Head of caudate nucleus (tissue), 42 donors: ENCODE data around the gene STIL.
"Not testable (repeated sequence)": the region's sequence is repeated elsewhere in the genome, so short reads cannot be mapped to it uniquely, and the experiment has no call there.

Experiments used
- DNase-seq, 42 donors: peaks; one replicate each; pipeline versions ENCODE4 v3.0.0 to v3.0.0-alpha.2; 2020 to 2021; ENCODE audit warnings: mixed read lengths in 7 of 42
- intact Hi-C: fragments of 100-400 bp; cut with DNase I; formaldehyde crosslinking; loops from one replicate; pipeline ENCODE4 v1.15.0; 2022

Gene STIL

DNA sequence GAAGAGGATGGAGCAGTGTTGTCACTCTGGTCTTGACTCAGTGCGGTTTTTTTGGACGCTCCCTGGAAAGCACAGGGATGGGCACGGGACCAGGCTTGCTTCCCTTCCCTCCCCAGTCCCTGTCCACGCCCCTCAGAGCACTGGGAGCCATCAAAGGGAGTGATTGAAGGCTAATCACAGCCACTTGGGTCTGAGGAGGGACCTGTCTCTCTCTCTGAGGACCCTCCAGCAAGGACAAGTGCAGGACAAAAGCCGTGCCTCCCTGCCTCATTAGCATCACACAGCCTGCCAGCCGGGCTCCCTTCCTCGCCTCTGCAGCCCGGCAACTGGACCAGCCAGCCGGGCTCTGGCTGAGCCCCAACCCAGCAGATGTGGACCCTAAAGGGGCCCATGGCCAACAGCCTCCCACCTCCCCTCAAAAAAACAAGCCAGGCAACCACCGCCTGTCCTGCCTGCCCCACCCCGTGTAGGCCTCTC is 105.5 kb downstream of the STIL start:
- intact Hi-C loops: no loop called here
- no peak for DNase-seq

DNA sequence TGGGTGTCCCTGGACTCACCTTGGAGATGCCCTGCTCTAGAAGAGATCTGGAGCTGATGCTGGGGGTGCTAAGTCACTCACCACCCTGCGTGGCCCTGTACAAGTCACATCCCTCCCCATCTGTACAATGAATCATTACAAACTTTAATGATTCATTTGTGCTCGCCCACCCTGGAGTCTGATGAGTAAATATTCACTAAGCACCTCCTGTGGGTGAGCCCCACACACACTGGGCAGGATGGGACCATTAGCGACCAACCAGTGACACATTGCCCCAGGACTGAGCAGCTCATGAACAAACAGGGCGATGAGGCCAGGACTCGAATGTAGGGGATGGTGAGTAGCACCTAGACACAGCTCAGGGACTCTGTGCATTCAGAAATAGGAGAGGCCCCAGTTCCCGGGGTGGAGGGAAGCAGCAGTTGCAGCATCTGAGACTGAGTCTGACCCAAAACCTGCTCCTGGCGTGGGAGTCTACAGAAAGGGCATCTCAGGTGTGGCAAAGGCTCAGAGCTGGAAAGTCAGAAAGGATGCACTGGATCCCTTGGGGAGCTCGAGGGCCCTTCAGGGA is 106.1 kb downstream of the STIL start:
- intact Hi-C loops: no loop called here
- no peak for DNase-seq

DNA sequence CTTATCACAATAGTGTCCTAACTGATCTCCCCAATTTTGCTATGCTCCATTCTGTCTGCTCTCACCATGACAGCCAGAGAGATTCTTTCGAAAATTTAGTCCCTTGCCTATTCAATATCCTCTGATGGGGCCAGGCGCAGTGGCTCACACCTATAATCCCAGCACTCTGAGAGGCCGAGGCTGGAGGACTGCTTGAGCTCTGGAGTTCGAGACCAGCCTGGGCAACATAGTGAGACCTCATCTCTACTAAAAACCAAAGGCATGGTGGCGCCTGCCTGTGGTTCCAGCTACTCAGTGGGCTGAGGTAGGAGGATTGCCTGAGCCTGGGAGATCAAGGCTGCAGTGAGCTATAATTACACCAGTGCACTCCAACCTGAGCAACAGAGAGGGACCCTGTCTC is 108.0 kb downstream of the STIL start:
- intact Hi-C loops: no loop called here
- DNase-seq: no peak

DNA sequence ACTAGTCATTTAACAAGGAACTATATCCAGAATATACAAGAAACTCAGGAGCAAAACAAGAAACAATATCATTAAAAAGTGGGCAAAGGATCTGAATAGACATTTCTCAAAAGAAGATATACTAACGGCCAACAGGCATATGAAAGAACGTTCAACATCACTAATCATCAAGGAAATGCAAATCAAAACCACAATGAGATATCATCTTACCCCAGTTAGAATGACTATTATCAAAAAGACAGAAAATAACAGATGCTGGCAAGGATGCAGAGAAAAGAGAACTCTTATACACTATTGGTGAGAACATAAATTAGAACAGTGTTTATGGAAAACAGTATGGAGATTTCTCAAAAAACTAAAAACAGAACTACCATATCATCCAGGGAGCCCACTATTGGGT is 110.4 kb downstream of the STIL start:
- intact Hi-C loops, DNase-seq: not testable (repeated sequence)

DNA sequence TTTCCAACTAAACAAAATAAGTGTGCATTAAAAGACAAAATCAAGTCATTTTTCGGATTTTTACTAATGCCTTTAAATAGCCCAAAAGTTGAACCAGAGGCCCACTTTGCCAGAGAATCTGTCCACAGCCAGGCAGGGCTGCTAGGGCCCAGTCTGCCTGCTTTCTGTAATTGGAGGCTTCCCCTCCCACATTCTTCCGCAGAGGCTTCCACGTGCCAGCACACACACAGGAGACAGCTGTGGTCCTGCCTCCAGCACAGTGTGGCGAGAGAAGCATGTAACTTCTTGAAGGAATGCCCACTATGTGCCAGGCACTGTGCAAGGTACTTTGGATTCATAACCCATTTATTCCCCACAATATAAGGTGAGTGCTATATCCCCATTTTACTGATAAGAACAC is 112.8 kb downstream of the STIL start:
- DNase-seq: no peak
- intact Hi-C loops: no loop called here
